Measurements from ENCODE around the gene CALHM4.

DNA sequence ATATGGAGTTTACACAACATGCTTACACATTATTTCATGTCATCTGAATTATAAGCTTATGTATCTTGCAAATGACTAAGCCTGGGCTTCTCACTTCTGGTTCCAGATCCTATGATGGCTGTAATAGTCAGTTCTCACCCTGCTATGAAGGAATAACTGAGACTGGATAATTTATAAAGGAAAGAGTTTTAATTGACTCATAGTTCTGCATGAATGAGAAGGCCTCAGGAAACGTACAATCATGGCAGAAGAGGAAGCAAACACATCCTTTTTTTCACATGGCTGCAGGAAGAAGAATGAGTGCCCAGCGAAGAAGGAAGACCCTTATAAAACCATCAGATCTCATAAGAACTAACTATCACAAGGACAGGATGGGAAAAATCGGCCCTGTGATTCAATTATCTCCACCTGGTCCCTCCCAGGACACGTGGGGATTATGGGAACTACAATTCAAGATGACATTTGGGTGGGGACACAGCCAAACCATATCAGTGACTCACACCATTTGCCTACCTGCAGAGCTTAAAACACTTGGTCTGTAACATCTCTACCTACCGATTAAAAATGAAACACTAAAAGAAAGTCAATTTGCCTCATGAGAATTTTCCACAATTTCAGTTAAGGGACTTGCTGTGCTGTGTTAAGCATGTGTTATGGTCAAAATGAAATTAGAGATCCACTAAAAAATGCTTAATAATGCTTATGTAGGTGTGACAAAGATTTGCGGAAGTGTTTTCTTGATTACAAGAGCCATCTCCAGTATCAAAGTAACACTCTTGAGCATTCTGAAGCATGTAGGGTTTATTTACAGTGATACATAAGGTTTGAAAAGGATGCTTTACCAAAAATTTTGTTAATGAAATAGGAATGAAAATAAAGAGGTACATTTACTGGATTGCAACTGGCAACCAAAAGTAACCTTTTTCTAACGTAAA, 15.5 kb downstream of the CALHM4 start:
- TF ChIP-seq GATA3 (IDR thresholded peaks at IDR 0.05; ENCODE audit: low read depth, low read length) (no peak), GATA2 (IDR thresholded peaks at IDR 0.05; ENCODE audit: low read depth, low read length) (no peak)
